ENCODE measurements around the gene SULT1C3. TPM values are rescaled to one million over a fixed set of nuclear protein-coding genes. Genes with fewer than 3 reads are reported as not detected.

Gene SULT1C3
- total RNA-seq, 2 donors from 2014 or later: not detected

- Histone ChIP-seq H3K36me3 (no peaks in the 10 kb centered on the region), H3K4me1 (ENCODE audit: control insufficient read depth in 1 of 2, low read depth in 2 of 2) (peaks cover 8 to 24% of the 10 kb centered on the region in 2 donors), H3K27me3 (replicated peaks; ENCODE audit: insufficient read depth) (no peaks in the 10 kb centered on the region), H3K4me3 (no peak overlapping the region), H3K27ac (no peak overlapping the region), H3K9me3 (no peaks in the 10 kb centered on the region)
- no peak for TF ChIP-seq CTCF (IDR thresholded peaks at IDR 0.05)
- ATAC-seq (ENCODE audit: insufficient number of reproducible peaks, low FRiP score, low read depth) (no peak), DNase-seq (ENCODE audit: low spot score) (no peak)
Observed at GRCh38 chr2:108220191-108220590, 19.6 kb upstream of the SULT1C3 start.

DNA sequence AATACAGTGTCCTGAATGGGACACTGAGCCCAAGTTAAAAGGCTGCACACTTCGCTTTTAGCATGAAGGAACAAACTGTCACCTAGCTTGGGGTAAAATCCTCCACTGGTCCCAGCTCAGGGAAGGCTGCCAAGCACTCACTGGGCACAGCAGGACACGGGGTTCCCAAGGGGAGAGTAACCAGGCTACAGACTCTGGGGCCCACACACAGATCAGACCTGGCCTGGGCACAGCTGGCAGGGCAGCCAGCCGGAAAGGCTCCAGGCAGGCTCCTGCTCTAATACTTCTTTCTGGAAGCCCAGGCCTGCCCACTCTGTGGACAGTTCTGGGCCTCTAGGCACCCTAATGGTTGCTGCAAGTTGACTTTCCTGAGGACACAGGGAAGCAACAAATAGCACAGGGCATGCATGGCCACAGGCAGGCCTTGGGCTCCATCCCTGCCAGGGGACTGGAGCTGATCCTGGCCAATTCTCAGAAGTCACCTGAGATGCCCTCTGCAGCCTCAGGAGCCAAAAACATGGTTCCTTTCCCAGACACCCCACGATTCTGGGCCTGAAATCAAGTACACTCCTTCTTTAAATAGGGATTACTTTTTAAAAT is 18.7 kb upstream of the SULT1C3 start:
- no peaks in the 10 kb centered on the region for H3K9me3 ChIP-seq
- no peaks in the 10 kb centered on the region for H3K36me3 ChIP-seq
- no peak overlapping the region for H3K4me3 ChIP-seq
- no peaks in the 10 kb centered on the region for H3K27me3 ChIP-seq (replicated peaks; ENCODE audit: insufficient read depth)
- DNase-seq (ENCODE audit: low spot score) (no peak), ATAC-seq (ENCODE audit: insufficient number of reproducible peaks, low FRiP score, low read depth) (no peak)
- TF ChIP-seq CTCF (IDR thresholded peaks at IDR 0.05): no peak
- H3K4me1 ChIP-seq (ENCODE audit: control insufficient read depth in 1 of 2, low read depth in 2 of 2): peaks cover 8 to 20% of the 10 kb centered on the region in 2 donors
- no peak overlapping the region for H3K27ac ChIP-seq

GRCh38 chr2:108222261-108222660 is 17.5 kb upstream of the SULT1C3 start:
- no peak for TF ChIP-seq CTCF (IDR thresholded peaks at IDR 0.05)
- DNase-seq (ENCODE audit: low spot score): no peak
- H3K36me3 ChIP-seq: no peaks in the 10 kb centered on the region
- no peak overlapping the region for H3K4me3 ChIP-seq
- H3K4me1 ChIP-seq (ENCODE audit: control insufficient read depth in 1 of 2, low read depth in 2 of 2): peaks cover 8 to 19% of the 10 kb centered on the region in 2 donors
- no peaks in the 10 kb centered on the region for H3K9me3 ChIP-seq
- ATAC-seq (ENCODE audit: insufficient number of reproducible peaks, low FRiP score, low read depth): no peak
- H3K27ac ChIP-seq: no peak overlapping the region
- no peaks in the 10 kb centered on the region for H3K27me3 ChIP-seq (replicated peaks; ENCODE audit: insufficient read depth)

GRCh38 chr2:108223573-108223972 is 16.2 kb upstream of the SULT1C3 start:
- H3K27me3 ChIP-seq (replicated peaks; ENCODE audit: insufficient read depth): no peaks in the 10 kb centered on the region
- TF ChIP-seq CTCF (IDR thresholded peaks at IDR 0.05): no peak

GRCh38 chr2:108224022-108224421 is 15.7 kb upstream of the SULT1C3 start:
- DNase-seq (ENCODE audit: low spot score): no peak
- H3K9me3 ChIP-seq: no peaks in the 10 kb centered on the region
- TF ChIP-seq CTCF (IDR thresholded peaks at IDR 0.05): no peak
- peaks cover 8 to 19% of the 10 kb centered on the region in 2 donors for H3K4me1 ChIP-seq (ENCODE audit: control insufficient read depth in 1 of 2, low read depth in 2 of 2)
- ATAC-seq (ENCODE audit: insufficient number of reproducible peaks, low FRiP score, low read depth): no peak
- H3K27me3 ChIP-seq (replicated peaks; ENCODE audit: insufficient read depth): no peaks in the 10 kb centered on the region
- H3K27ac ChIP-seq: no peak overlapping the region
- H3K36me3 ChIP-seq: no peaks in the 10 kb centered on the region
- H3K4me3 ChIP-seq: no peak overlapping the region

More at GRCh38 chr2:108223573-108223972, 16.2 kb upstream of the SULT1C3 start:
- no peaks in the 10 kb centered on the region for H3K36me3 ChIP-seq
- no peak overlapping the region for H3K27ac ChIP-seq
- no peak for DNase-seq (ENCODE audit: low spot score)
- H3K4me3 ChIP-seq: no peak overlapping the region
- peaks cover 8 to 19% of the 10 kb centered on the region in 2 donors for H3K4me1 ChIP-seq (ENCODE audit: control insufficient read depth in 1 of 2, low read depth in 2 of 2)
- ATAC-seq (ENCODE audit: insufficient number of reproducible peaks, low FRiP score, low read depth): no peak
- H3K9me3 ChIP-seq: no peaks in the 10 kb centered on the region

Data from thoracic aorta (tissue), 2 donors.